ENCODE measurements around the gene MUCL1.

The MUCL1 gene

GRCh38 chr12:54891717-54892478, 37.6 kb downstream of the MUCL1 start:
- no peak for DNase-seq (ENCODE audit: low read depth in 2 of 3, low spot score in 1 of 3)
